OCI-LY3 (cell line): ENCODE results near the gene CFAP221.

Source experiments
- CTCF ChIP-seq: fragments of 200-600, 300-600 bp; sonication (generic); IDR thresholded peaks from 2 replicates; pipeline ENCODE4 v1.5.1; 2014; ENCODE audit warnings: antibody characterized with exemption, low read length, low read depth
- EZH2phosphoT487 ChIP-seq: fragments of 200-600 bp; shearing (Covaris generic); IDR thresholded peaks from 2 replicates; pipeline ENCODE4 v1.6.1; 2018; ENCODE audit warnings: antibody characterized with exemption, mixed run types, low read depth

DNA sequence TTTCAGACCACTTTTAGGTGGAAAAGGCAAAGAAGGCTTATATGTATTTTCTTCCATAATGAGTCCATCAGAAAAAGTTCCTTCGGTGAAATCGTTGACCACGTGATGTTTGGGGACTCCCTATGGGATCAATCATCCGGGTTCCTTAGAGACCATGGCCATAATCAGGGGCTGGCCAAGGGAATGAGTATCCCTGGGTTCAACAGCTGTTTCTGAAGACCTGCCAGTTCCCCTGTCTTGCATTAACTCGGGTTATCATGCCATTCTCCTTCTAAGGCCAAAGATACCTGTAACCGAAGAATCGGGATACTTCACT, 116.1 kb downstream of the CFAP221 start:
- TF ChIP-seq CTCF: no peak
- no peak for TF ChIP-seq EZH2phosphoT487
